ENCODE results near the gene CFAP69.
"Not testable (repeated sequence)": the region's sequence is repeated elsewhere in the genome, so short reads cannot be mapped to it uniquely, and the experiment has no call there.

CFAP69 gene

GRCh38 chr7:90232430-90232829 lies 12.5 kb upstream of the CFAP69 start:
- DNase-seq: no peak

GRCh38 chr7:90233569-90233968 lies 11.4 kb upstream of the CFAP69 start:
- DNase-seq: no peak

DNA sequence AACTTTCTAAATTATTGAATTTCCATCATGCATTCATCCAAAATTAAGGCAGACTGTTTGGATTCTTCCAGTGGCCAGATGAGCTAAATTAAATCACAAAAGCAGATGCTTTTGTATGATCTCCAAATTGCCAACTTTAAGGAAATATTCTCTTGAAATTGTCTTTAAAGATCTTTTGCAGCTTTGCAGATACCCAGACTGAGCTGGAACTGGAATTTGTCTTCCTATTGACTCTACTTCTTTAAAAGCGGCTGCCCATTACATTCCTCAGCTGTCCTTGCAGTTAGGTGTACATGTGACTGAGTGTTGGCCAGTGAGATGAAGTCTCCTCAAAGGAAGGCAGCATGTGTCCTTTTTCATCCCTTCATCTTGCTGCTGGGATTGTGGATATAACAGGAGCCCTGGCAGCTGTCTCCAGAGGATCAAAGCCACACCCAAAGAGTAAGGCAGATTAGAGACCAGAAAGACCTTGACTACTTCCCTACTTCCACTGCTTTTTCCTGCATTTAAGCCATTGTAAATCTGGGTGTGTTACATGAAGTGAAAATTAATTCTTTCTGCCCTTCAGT lies 8.2 kb upstream of the CFAP69 start:
- DNase-seq: no peak

GRCh38 chr7:90238022-90238421 lies 7.0 kb upstream of the CFAP69 start:
- no peak for DNase-seq

- no peak for DNase-seq
Measured at GRCh38 chr7:90238583-90238982, 6.4 kb upstream of the CFAP69 start.

GRCh38 chr7:90239050-90239449 lies 5.9 kb upstream of the CFAP69 start:
- DNase-seq: no peak

DNA sequence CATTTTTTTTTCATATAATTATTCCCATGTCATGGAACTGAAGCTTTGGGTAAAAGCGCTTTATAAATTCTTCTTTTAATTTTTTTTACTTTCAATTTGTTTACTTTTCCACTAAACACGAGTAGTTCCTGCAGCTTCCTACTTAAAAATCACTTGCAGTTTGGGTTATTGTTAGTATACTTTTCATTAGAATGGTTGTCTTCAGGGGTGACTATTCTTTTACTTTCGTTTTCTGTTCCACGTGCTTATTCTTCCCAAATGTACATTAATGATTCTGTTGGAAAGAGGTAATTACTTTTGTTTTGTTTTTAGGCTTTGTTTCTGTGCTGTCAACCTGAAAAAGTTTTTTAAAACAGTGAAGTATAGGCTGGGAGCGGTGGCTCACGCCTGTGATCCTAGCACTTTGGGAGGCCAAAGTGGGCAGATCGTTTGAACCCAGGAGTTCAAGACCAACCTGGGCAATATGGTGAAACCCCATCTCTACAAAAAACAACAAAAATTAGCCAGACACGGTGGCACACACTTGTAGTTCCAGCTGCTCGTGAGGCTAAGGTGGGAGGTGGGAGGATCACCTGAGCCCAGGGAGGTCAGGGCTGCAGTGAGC lies 5.2 kb upstream of the CFAP69 start:
- DNase-seq: no peak

GRCh38 chr7:90242369-90243168 lies 2.4 kb upstream of the CFAP69 start:
- DNase-seq: no peak

GRCh38 chr7:90243556-90243955 lies 1.4 kb upstream of the CFAP69 start:
- DNase-seq: no peak

DNA sequence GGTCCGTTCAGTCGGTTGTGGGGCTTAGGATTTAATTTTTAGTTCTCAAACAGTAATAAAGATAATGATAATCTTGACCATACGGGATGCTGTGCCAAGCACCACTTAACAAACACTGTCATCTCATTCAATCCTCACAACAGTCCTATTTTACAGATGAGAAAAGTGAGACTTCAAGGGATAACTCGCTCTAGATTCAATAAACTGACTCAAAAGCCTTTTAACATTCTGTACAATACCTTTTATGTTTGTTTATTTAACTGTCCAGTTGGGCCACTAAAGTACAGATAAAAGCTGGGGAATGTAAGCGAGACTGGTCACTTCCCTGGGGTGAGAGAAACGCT lies 437 bp upstream of the CFAP69 start:
- DNase-seq: no peak

DNA sequence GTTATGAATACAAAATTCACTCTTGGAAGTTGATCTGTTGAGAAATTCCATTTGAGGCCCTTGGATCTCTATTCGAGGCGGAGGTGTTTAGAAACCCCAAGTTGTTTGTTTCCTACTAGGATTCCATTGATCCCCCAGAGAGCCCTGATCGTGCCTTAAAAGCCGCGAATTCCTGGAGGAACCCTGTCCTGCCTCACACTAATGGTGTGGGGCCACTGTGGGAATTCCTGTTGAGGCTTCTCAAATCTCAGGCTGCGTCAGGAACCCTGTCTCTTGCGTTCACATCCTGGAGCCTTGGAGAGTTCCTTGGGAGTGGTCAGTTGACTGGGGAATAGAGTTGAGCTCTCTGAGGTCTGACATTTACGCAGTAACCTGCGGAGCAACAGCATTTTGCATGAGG lies 1.2 kb downstream of the CFAP69 start:
- DNase-seq: no peak

GRCh38 chr7:90248706-90249105 lies 3.7 kb downstream of the CFAP69 start:
- no peak for DNase-seq

DNA sequence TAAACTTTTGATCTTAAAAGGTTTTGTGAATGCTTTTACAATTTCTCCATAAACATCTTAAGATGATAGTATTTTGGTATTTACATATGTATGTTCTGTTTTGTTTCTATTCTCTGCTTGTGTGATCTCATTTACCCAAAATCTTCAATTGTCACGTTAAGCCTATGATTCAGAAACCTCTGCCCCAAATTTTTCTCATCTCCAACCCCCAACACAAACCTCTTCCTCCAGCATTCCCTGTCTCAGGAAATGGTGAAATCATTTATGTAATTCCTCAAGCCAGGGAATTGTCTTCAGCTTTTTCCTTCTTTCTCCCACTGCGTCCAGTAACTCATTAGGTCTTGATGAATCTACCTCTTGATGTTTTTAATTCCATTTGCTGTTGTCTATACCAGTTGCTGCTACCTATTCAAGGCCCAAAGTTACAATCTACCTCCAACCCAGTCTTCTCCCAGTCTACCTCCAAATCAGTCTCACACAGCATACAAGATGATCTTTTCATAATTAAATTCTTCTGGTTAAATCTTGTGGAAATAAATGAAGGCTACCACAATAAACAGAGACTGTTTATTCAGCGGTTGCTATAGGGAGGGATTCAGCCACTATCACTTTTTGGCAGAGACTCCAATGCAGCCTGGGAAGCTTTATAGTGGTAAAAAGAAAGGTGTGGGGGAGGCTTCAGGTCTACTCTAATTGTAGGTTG lies 5.8 kb downstream of the CFAP69 start:
- no peak for DNase-seq

- no peak for DNase-seq
Measured at GRCh38 chr7:90251304-90251635, 6.3 kb downstream of the CFAP69 start.

GRCh38 chr7:90256011-90256410 lies 11.0 kb downstream of the CFAP69 start:
- not testable (repeated sequence) for DNase-seq

DNA sequence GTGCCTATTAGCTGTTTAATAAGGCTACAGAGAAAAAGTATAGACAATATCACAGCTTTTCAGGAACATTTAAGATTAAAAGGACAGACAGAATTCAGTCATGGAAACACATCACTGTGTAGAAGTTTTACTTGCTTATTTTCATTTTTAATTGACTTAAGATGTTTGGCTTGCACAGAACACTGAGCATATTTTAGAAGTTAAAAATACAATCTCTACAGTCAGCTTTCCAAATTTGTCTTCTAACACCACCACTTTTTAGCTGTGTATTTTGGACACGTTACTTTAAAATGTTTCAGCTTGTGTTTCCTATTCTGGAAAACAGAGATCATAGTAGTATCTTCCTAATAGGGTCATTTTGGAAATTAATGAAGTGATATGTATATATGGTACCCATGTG lies 11.8 kb downstream of the CFAP69 start:
- no peak for DNase-seq

DNA sequence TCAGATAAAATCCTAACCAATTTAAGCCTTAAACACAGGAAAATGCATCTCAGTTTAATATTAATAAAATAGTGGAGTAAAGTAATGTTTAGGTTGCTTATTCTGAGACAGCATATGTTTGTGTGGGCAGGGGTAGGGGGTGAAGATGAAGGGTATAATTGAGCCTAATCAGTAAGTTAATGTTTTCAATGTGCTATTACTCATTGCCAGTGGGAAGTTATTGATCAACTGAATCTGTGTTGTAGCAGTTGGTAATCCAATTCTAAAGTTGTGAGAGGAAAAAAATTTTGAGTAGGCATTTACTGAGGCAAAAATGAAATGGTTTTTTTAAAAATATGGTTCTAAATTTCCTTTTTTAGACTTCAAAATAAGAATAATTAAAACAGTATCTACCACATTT lies 16.5 kb downstream of the CFAP69 start:
- no peak for DNase-seq

DNA sequence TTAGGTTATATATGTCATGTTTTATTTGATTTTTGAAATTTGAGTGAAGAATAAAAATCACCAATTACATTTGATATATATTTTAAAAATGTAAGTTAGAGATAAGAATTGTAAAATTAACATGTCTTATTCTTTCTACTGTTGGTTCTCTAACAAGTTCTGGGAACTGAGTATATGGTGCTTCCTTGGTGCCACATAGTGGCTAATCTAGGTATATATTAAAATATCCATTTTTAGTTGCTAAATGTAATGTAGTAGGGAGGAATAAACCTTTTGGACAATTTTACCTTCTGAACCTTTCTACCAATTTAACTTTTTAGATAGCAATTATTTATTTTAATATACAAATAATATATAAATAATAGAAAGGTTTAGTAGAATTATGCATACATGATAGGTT lies 17.5 kb downstream of the CFAP69 start:
- DNase-seq: no peak

DNA sequence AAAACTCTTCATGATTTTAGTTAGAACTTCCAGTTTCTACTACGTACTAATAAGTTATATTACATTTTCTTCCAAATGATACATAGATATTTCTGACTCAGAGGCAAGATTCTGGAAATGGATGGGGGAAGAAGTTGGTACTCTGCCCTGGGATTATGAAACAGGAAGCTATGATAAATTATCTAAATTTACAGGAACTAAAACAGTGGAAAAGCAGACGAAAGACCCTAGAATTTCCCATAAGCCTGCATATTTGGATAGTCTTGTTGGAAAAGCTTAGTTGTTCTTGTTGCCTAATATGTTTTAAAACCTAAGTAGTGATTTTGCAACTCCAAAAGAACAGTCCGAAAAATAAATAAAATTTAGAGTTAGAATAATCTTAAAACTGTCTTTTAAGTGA lies 21.8 kb downstream of the CFAP69 start:
- DNase-seq: no peak

DNA sequence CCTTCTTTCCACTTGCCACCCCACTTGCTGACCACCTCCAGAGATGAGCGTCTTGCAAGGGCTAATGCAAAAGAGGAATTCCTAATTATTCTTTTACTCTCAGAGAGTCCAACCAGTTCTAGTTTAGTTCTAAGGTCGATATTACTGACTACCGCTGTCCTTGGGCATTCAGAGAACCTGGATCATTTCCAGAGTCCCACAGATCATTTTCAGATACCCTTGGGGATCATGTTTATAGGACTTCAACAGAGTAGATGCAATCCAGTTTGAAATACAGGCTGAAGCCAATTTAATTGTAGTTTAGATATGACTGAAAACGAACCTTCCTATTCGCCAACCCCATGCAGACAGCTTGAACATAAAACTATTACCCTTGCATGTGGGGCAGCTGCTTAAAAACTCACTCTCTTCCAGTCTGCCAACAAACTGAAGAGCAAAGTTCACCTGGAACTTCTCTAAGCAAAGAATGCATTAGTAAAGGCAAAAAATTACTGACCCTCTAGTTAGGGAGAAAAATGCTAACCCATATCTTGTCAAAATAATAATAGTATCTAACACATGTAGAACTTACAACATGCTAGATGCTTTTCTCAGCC lies 22.4 kb downstream of the CFAP69 start:
- no peak for DNase-seq

DNA sequence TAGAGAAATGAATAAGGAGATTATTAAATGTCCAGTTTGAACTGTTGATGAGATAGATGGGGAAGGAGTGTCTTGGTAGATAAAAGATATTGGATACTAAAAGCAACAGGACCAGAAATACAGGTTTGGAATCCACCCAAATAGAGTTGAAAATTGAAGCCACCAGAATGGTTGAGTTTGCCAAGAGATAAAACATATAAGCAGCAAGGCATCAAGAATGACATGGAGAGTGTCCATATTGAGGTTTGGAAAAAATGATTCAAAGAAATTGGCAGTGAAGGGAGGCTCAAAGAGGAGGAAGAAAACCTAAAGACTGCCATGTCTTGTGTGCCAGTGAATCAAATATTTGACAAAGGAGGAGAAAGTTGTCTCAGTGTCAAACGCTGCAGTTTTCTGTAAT lies 24.2 kb downstream of the CFAP69 start:
- DNase-seq: no peak

DNA sequence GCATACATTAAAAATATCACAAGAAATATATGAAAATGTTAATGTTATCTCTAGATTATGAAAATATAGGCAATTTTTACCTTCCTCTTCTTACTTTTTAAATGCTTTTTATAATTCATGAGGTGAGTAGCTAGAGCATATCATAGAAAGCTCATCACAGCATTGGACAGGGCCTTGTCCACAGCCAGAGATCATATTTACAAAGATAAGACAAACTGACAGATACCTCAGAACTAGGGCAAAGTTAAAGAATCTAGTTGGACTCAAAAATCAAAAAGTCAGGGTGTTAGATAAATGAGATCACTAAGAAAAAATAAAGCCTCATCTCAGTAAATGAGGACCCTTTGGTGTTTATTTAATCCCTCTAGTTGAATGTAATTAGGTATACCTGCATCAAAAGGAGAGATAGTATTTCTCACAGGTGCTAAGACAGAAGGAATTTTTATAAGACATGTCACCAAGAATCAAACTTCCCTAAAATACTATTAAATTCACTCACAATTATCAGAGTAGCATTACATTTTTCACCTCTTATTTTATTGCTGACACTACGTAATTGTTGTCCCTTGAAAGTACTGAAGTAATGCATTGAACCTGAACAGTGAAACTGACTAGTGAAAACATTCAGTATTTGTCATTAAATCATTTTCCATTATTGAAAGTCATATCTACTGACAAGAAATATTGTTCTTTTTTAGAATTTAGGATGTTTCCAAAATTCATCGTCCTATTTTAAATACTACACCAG lies 25.6 kb downstream of the CFAP69 start:
- DNase-seq: no peak

- no peak for DNase-seq
Measured at GRCh38 chr7:90271753-90272152, 26.8 kb downstream of the CFAP69 start.

Measured in CD4-positive, alpha-beta T cell treated with Interleukin-6 for 4 hours (primary cell).